HEK293 (cell line): ENCODE results near the gene CAMK2B.

ENCODE experiments used
- RBAK ChIP-seq: fragments of 450-650 bp; formaldehyde crosslinking; IDR thresholded peaks from 2 replicates; pipeline ENCODE4 v1.5.1; 2016; ENCODE audit warnings: missing biosample characterization, missing genetic modification characterization
- YY1 ChIP-seq: fragments of 450-650 bp; formaldehyde crosslinking; IDR thresholded peaks from 2 replicates; pipeline ENCODE4 v1.5.1; 2018; ENCODE audit warnings: missing biosample characterization, missing genetic modification characterization
- ZNF24 ChIP-seq: fragments of 450-650 bp; formaldehyde crosslinking; IDR thresholded peaks from 2 replicates; pipeline ENCODE4 v1.5.1; 2016; ENCODE audit warnings: missing biosample characterization, missing genetic modification characterization
- ZNF274 ChIP-seq, 2 experiments: fragments of 200-500 bp in 1 of 2; fragments of 450-650 bp in 1 of 2; sonication (Bioruptor generic) in 1 of 2; formaldehyde crosslinking in 1 of 2; IDR thresholded peaks; 2 replicates each; pipeline versions ENCODE4 v1.5.1 to v1.6.1; 2014 to 2016; ENCODE audit warnings: borderline replicate concordance in 1 of 2, inconsistent platforms in 1 of 2, low read length in 1 of 2, missing biosample characterization in 1 of 2, missing genetic modification characterization in 1 of 2
- ZNF324 ChIP-seq: fragments of 450-650 bp; formaldehyde crosslinking; IDR thresholded peaks from 2 replicates; pipeline ENCODE4 v1.5.1; 2016; ENCODE audit warnings: missing biosample characterization, missing genetic modification characterization
- ZNF366 ChIP-seq: fragments of 450-650 bp; formaldehyde crosslinking; conservative IDR thresholded peaks from 2 replicates; pipeline ENCODE4 v1.5.1; 2016; ENCODE audit warnings: missing biosample characterization, missing genetic modification characterization
- ZNF423 ChIP-seq: fragments of 450-650 bp; formaldehyde crosslinking; IDR thresholded peaks from 2 replicates; pipeline ENCODE4 v1.5.1; 2016; ENCODE audit warnings: missing biosample characterization, missing genetic modification characterization
- ZNF660 ChIP-seq: fragments of 450-650 bp; IDR thresholded peaks from 2 replicates; pipeline ENCODE4 v1.5.1; 2018; ENCODE audit warnings: missing biosample characterization, mild to moderate bottlenecking, missing genetic modification characterization
- TF ChIP-seq, protein P1 (sequence below): fragments of 450-650 bp; formaldehyde crosslinking; IDR thresholded peaks from 2 replicates; pipeline ENCODE4 v1.5.1; 2016; ENCODE audit warnings: missing biosample characterization, missing genetic modification characterization
- TF ChIP-seq, protein P2 (sequence below): fragments of 450-650 bp; formaldehyde crosslinking; IDR thresholded peaks from 2 replicates; pipeline ENCODE4 v1.5.1; 2016; ENCODE audit warnings: missing biosample characterization, missing genetic modification characterization
- TF ChIP-seq, protein P3 (sequence below): fragments of 450-650 bp; formaldehyde crosslinking; IDR thresholded peaks from 2 replicates; pipeline ENCODE4 v1.5.1; 2016; ENCODE audit warnings: missing biosample characterization, missing genetic modification characterization
- TF ChIP-seq, protein P4 (sequence below): fragments of 450-650 bp; formaldehyde crosslinking; IDR thresholded peaks from 2 replicates; pipeline ENCODE4 v1.5.1; 2017; ENCODE audit warnings: missing biosample characterization, missing genetic modification characterization
- TF ChIP-seq, protein P5 (sequence below): fragments of 450-650 bp; IDR thresholded peaks from 2 replicates; pipeline ENCODE4 v1.5.1; 2018; ENCODE audit warnings: missing biosample characterization, missing genetic modification characterization

DNA sequence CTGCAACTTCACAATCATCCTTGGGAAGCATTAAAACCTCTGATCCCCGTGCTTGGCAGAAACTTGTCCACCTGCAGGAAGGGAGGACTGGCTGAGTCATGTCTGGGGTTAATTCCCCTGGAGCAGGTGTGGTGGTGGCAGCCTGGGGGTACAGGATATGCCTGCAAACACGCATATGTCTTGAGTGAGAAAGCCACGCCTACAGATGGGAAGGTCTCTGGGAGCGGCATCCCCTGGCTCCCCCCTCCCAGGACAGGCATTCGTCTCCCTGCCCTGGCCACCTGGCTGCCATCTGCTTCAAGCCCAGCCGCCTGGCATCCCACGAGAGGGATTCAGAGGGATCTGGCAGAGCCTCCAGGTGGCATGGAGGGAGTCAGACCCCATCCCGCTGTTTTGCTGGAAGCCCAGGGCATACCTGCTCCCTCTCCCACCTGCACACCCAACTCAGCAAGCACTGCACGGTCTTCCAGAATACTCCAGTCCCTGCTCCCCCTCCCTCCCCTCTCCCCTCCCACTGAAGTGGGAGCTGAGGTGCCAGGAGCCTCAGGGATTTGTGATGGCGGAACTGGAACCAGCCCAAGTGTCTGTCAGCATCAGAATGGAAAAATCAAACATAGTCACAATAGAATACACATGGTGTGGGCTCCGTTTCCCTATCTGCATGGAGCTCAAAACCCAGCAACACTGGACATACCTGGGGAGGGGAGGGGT lies 61.0 kb downstream of the CAMK2B start:
- TF ChIP-seq, protein P1, sequence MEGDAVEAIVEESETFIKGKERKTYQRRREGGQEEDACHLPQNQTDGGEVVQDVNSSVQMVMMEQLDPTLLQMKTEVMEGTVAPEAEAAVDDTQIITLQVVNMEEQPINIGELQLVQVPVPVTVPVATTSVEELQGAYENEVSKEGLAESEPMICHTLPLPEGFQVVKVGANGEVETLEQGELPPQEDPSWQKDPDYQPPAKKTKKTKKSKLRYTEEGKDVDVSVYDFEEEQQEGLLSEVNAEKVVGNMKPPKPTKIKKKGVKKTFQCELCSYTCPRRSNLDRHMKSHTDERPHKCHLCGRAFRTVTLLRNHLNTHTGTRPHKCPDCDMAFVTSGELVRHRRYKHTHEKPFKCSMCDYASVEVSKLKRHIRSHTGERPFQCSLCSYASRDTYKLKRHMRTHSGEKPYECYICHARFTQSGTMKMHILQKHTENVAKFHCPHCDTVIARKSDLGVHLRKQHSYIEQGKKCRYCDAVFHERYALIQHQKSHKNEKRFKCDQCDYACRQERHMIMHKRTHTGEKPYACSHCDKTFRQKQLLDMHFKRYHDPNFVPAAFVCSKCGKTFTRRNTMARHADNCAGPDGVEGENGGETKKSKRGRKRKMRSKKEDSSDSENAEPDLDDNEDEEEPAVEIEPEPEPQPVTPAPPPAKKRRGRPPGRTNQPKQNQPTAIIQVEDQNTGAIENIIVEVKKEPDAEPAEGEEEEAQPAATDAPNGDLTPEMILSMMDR (tag by site-specific recombination), result no peak
- TF ChIP-seq ZNF660 (tag by site-specific recombination), result no peak
- TF ChIP-seq ZNF366 (tag by site-specific recombination), result no peak
- TF ChIP-seq YY1, result no peak
- TF ChIP-seq, protein P2, sequence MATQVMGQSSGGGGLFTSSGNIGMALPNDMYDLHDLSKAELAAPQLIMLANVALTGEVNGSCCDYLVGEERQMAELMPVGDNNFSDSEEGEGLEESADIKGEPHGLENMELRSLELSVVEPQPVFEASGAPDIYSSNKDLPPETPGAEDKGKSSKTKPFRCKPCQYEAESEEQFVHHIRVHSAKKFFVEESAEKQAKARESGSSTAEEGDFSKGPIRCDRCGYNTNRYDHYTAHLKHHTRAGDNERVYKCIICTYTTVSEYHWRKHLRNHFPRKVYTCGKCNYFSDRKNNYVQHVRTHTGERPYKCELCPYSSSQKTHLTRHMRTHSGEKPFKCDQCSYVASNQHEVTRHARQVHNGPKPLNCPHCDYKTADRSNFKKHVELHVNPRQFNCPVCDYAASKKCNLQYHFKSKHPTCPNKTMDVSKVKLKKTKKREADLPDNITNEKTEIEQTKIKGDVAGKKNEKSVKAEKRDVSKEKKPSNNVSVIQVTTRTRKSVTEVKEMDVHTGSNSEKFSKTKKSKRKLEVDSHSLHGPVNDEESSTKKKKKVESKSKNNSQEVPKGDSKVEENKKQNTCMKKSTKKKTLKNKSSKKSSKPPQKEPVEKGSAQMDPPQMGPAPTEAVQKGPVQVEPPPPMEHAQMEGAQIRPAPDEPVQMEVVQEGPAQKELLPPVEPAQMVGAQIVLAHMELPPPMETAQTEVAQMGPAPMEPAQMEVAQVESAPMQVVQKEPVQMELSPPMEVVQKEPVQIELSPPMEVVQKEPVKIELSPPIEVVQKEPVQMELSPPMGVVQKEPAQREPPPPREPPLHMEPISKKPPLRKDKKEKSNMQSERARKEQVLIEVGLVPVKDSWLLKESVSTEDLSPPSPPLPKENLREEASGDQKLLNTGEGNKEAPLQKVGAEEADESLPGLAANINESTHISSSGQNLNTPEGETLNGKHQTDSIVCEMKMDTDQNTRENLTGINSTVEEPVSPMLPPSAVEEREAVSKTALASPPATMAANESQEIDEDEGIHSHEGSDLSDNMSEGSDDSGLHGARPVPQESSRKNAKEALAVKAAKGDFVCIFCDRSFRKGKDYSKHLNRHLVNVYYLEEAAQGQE, result no peak
- TF ChIP-seq ZNF274 (IDR thresholded peaks at IDR 0.05; ENCODE audit: low read length), result no peak
- TF ChIP-seq ZNF274 (tag by site-specific recombination; IDR thresholded peaks at IDR 0.05; ENCODE audit: borderline replicate concordance), result no peak
- TF ChIP-seq, protein P3, sequence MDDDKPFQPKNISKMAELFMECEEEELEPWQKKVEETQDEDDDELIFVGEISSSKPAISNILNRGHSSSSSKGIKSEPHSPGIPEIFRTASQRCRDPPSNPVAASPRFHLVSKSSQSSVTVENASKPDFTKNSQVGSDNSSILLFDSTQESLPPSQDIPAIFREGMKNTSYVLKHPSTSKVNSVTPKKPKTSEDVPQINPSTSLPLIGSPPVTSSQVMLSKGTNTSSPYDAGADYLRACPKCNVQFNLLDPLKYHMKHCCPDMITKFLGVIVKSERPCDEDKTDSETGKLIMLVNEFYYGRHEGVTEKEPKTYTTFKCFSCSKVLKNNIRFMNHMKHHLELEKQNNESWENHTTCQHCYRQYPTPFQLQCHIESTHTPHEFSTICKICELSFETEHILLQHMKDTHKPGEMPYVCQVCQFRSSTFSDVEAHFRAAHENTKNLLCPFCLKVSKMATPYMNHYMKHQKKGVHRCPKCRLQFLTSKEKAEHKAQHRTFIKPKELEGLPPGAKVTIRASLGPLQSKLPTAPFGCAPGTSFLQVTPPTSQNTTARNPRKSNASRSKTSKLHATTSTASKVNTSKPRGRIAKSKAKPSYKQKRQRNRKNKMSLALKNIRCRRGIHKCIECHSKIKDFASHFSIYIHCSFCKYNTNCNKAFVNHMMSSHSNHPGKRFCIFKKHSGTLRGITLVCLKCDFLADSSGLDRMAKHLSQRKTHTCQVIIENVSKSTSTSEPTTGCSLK (tag by site-specific recombination), result no peak
- TF ChIP-seq ZNF24 (tag by site-specific recombination), result no peak
- TF ChIP-seq ZNF423 (tag by site-specific recombination), result no peak
- no peak for TF ChIP-seq ZNF324 (tag by site-specific recombination)
- no peak for TF ChIP-seq RBAK (tag by site-specific recombination)
- TF ChIP-seq, protein P4, sequence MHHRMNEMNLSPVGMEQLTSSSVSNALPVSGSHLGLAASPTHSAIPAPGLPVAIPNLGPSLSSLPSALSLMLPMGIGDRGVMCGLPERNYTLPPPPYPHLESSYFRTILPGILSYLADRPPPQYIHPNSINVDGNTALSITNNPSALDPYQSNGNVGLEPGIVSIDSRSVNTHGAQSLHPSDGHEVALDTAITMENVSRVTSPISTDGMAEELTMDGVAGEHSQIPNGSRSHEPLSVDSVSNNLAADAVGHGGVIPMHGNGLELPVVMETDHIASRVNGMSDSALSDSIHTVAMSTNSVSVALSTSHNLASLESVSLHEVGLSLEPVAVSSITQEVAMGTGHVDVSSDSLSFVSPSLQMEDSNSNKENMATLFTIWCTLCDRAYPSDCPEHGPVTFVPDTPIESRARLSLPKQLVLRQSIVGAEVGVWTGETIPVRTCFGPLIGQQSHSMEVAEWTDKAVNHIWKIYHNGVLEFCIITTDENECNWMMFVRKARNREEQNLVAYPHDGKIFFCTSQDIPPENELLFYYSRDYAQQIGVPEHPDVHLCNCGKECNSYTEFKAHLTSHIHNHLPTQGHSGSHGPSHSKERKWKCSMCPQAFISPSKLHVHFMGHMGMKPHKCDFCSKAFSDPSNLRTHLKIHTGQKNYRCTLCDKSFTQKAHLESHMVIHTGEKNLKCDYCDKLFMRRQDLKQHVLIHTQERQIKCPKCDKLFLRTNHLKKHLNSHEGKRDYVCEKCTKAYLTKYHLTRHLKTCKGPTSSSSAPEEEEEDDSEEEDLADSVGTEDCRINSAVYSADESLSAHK (tag by site-specific recombination), result no peak
- TF ChIP-seq, protein P5, sequence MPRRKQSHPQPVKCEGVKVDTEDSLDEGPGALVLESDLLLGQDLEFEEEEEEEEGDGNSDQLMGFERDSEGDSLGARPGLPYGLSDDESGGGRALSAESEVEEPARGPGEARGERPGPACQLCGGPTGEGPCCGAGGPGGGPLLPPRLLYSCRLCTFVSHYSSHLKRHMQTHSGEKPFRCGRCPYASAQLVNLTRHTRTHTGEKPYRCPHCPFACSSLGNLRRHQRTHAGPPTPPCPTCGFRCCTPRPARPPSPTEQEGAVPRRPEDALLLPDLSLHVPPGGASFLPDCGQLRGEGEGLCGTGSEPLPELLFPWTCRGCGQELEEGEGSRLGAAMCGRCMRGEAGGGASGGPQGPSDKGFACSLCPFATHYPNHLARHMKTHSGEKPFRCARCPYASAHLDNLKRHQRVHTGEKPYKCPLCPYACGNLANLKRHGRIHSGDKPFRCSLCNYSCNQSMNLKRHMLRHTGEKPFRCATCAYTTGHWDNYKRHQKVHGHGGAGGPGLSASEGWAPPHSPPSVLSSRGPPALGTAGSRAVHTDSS (tag by site-specific recombination), result no peak
